Astrocyte (in vitro differentiated cells and primary cell): ENCODE measurements around the gene SLC9A9. TPM values are rescaled to one million over a fixed set of nuclear protein-coding genes. Genes with fewer than 3 reads are reported as not detected.

Source experiments
- DNase-seq: peaks from one replicate; pipeline ENCODE4 v3.0.0-alpha.2; 2010; ENCODE audit warnings: low read depth
- FAIRE-seq: peaks from 2 replicates; lab custom pipeline; 2011; peaks lifted over from hg19 to GRCh38; lab: Jason Lieb, UNC
- H2AFZ ChIP-seq: 2 replicates; pipeline ENCODE4 v1.6.0; 2012; ENCODE audit warnings: low read depth, low read length, inconsistent platforms
- H3K27ac ChIP-seq: 2 replicates; pipeline ENCODE4 v1.5.1; 2011; ENCODE audit warnings: low read depth, low read length, inconsistent platforms
- H3K27me3 ChIP-seq: 2 replicates; pipeline ENCODE4 v1.6.0; 2011; ENCODE audit warnings: low read length, inconsistent platforms; ENCODE audit not compliant: insufficient read depth
- H3K36me3 ChIP-seq: 2 replicates; pipeline ENCODE4 v1.5.1; 2011; ENCODE audit warnings: low read length, inconsistent platforms; ENCODE audit not compliant: insufficient read depth
- H3K4me1 ChIP-seq: 2 replicates; pipeline ENCODE4 v1.5.1; 2011; ENCODE audit warnings: low read length, inconsistent platforms; ENCODE audit not compliant: insufficient read depth
- H3K4me2 ChIP-seq: 2 replicates; pipeline ENCODE4 v1.6.0; 2012; ENCODE audit warnings: low read length, inconsistent platforms
- H3K4me3 ChIP-seq: 2 replicates; pipeline ENCODE4 v1.5.1; 2011; ENCODE audit warnings: low read depth, mild to moderate bottlenecking, low read length, inconsistent platforms; ENCODE audit not compliant: insufficient read depth
- H3K79me2 ChIP-seq: 2 replicates; pipeline ENCODE4 v1.6.0; 2012; ENCODE audit warnings: mild to moderate bottlenecking, low read length, inconsistent platforms; ENCODE audit not compliant: insufficient read depth
- H3K9ac ChIP-seq: 2 replicates; pipeline ENCODE4 v1.6.0; 2012; ENCODE audit warnings: mild to moderate bottlenecking, low read length, inconsistent platforms
- H3K9me3 ChIP-seq: 2 replicates; pipeline ENCODE4 v1.5.1; 2012; ENCODE audit warnings: low read depth, mild to moderate bottlenecking, low read length, inconsistent platforms; ENCODE audit not compliant: insufficient read depth
- H4K20me1 ChIP-seq: 2 replicates; pipeline ENCODE4 v1.6.0; 2012; ENCODE audit warnings: low read length, inconsistent platforms; ENCODE audit not compliant: insufficient read depth
- H3K27ac Mint-ChIP-seq: one replicate; pipeline ENCODE4 v1.8.0; 2021; ENCODE audit warnings: mild to moderate bottlenecking, mixed read lengths; ENCODE audit not compliant: unreplicated experiment
- H3K27me3 Mint-ChIP-seq: one replicate; pipeline ENCODE4 v1.8.0; 2021; ENCODE audit warnings: low read depth, mixed read lengths; ENCODE audit not compliant: unreplicated experiment
- H3K36me3 Mint-ChIP-seq: one replicate; pipeline ENCODE4 v1.8.0; 2021; ENCODE audit warnings: low read depth, mixed read lengths; ENCODE audit not compliant: unreplicated experiment
- H3K4me1 Mint-ChIP-seq: one replicate; pipeline ENCODE4 v1.8.0; 2021; ENCODE audit warnings: low read depth, mixed read lengths; ENCODE audit not compliant: unreplicated experiment
- H3K4me3 Mint-ChIP-seq: one replicate; pipeline ENCODE4 v1.8.0; 2021; ENCODE audit warnings: mild to moderate bottlenecking, moderate library complexity, mixed read lengths; ENCODE audit not compliant: unreplicated experiment
- H3K9me3 Mint-ChIP-seq: one replicate; pipeline ENCODE4 v1.8.0; 2021; ENCODE audit warnings: mild to moderate bottlenecking, mixed read lengths; ENCODE audit not compliant: unreplicated experiment
- CTCF ChIP-seq: IDR thresholded peaks from 2 replicates; pipeline ENCODE4 v1.5.1; 2011; ENCODE audit warnings: low read depth, mild to moderate bottlenecking, inconsistent platforms, low read length, moderate library complexity; ENCODE audit not compliant: insufficient read depth
- EZH2 ChIP-seq: IDR thresholded peaks from 2 replicates; pipeline ENCODE4 v1.6.1; 2012; ENCODE audit warnings: mild to moderate bottlenecking, low read length, inconsistent platforms; ENCODE audit not compliant: insufficient read depth
- total RNA-seq: library from RNA; stranded (reverse); gene quantifications from 2 replicates; pipeline ENCODE4 v1.2.1, GENCODE V29; 2021

Gene SLC9A9
- total RNA-seq, 1 donor from 2014 or later: 1.5 TPM

GRCh38 chr3:143791386-143791785, 56.9 kb downstream of the SLC9A9 start:
- no peak for FAIRE-seq
- H4K20me1 ChIP-seq: no peaks in the 10 kb centered on the region
- Mint-ChIP-seq H3K27me3 (no peaks in the 10 kb centered on the region), H3K9me3 (peaks cover 7% of the 10 kb centered on the region), H3K27ac (no peak overlapping the region), H3K36me3 (no peaks in the 10 kb centered on the region), H3K4me1 (peaks cover 2% of the 10 kb centered on the region), H3K4me3 (no peak overlapping the region)
- no peaks in the 10 kb centered on the region for H3K4me1 ChIP-seq
- H2AFZ ChIP-seq: no peak overlapping the region
- no peak overlapping the region for H3K27ac ChIP-seq
- H3K9me3 ChIP-seq: peaks cover 5% of the 10 kb centered on the region
- DNase-seq: no peak
- no peaks in the 10 kb centered on the region for H3K36me3 ChIP-seq
- H3K4me3 ChIP-seq: no peak overlapping the region
- no peaks in the 10 kb centered on the region for H3K27me3 ChIP-seq
- H3K4me2 ChIP-seq: no peak overlapping the region
- TF ChIP-seq CTCF: no peak
- no peak for TF ChIP-seq EZH2
- H3K79me2 ChIP-seq: no peaks in the 10 kb centered on the region
- no peak overlapping the region for H3K9ac ChIP-seq

- FAIRE-seq: no peak
- Histone ChIP-seq H3K27ac (no peak overlapping the region), H3K27me3 (no peaks in the 10 kb centered on the region), H3K4me3 (no peak overlapping the region), H3K9ac (peak overlapping the region; percentile 4), H3K4me2 (peak overlapping the region; percentile 60), H3K4me1 (no peaks in the 10 kb centered on the region), H3K9me3 (peaks cover 3% of the 10 kb centered on the region), H3K79me2 (no peaks in the 10 kb centered on the region), H4K20me1 (no peaks in the 10 kb centered on the region), H3K36me3 (no peaks in the 10 kb centered on the region), H2AFZ (no peak overlapping the region)
- H3K4me3 Mint-ChIP-seq: no peak overlapping the region
- H3K4me1 Mint-ChIP-seq: peaks cover 9% of the 10 kb centered on the region
- DNase-seq: peak; percentile 36
- H3K9me3 Mint-ChIP-seq: peaks cover 3% of the 10 kb centered on the region
- TF ChIP-seq CTCF (no peak), EZH2 (no peak)
- H3K36me3 Mint-ChIP-seq: no peaks in the 10 kb centered on the region
- no peak overlapping the region for H3K27ac Mint-ChIP-seq
- H3K27me3 Mint-ChIP-seq: no peaks in the 10 kb centered on the region
Measured at GRCh38 chr3:143786219-143787191, 61.8 kb downstream of the SLC9A9 start.

GRCh38 chr3:143784446-143784845, 63.8 kb downstream of the SLC9A9 start:
- Histone ChIP-seq H2AFZ (no peak overlapping the region), H3K9me3 (no peaks in the 10 kb centered on the region), H3K79me2 (no peaks in the 10 kb centered on the region), H3K27me3 (no peaks in the 10 kb centered on the region), H3K4me3 (no peak overlapping the region), H3K9ac (no peak overlapping the region), H4K20me1 (no peaks in the 10 kb centered on the region), H3K4me1 (no peaks in the 10 kb centered on the region), H3K36me3 (no peaks in the 10 kb centered on the region), H3K27ac (no peak overlapping the region), H3K4me2 (no peak overlapping the region)
- Mint-ChIP-seq H3K4me3 (no peak overlapping the region), H3K4me1 (peaks cover 9% of the 10 kb centered on the region), H3K27ac (no peak overlapping the region), H3K9me3 (no peaks in the 10 kb centered on the region), H3K36me3 (no peaks in the 10 kb centered on the region), H3K27me3 (no peaks in the 10 kb centered on the region)
- FAIRE-seq: no peak
- no peak for DNase-seq
- TF ChIP-seq EZH2: no peak
- no peak for TF ChIP-seq CTCF
